ENCODE data around the gene HTT.

HTT gene

GRCh38 chr4:3223956-3224748 lies 149.7 kb downstream of the HTT start:
- no peak for DNase-seq

- no peak for DNase-seq
Measured at GRCh38 chr4:3225071-3225850, 150.8 kb downstream of the HTT start.

- DNase-seq, result no peak
Measured at GRCh38 chr4:3225936-3226335, 151.5 kb downstream of the HTT start.

GRCh38 chr4:3226467-3226866 lies 152.0 kb downstream of the HTT start:
- DNase-seq, result no peak

GRCh38 chr4:3226944-3227343 lies 152.5 kb downstream of the HTT start:
- no peak for DNase-seq

GRCh38 chr4:3227878-3228675 lies 153.6 kb downstream of the HTT start:
- DNase-seq, result no peak

- DNase-seq, result no peak
Measured at GRCh38 chr4:3228881-3229280, 154.4 kb downstream of the HTT start.

- no peak for DNase-seq
Measured at GRCh38 chr4:3229328-3229727, 154.8 kb downstream of the HTT start.

GRCh38 chr4:3229964-3230363 lies 155.5 kb downstream of the HTT start:
- no peak for DNase-seq

- DNase-seq, result no peak
Measured at GRCh38 chr4:3231471-3231870, 157.0 kb downstream of the HTT start.

- no peak for DNase-seq
Measured at GRCh38 chr4:3232001-3232400, 157.5 kb downstream of the HTT start.

GRCh38 chr4:3232871-3233271 lies 158.4 kb downstream of the HTT start:
- no peak for DNase-seq

- no peak for DNase-seq
Measured at GRCh38 chr4:3233391-3234071, 159.1 kb downstream of the HTT start.

GRCh38 chr4:3234171-3235029 lies 159.9 kb downstream of the HTT start:
- no peak for DNase-seq

GRCh38 chr4:3235030-3235345 lies 160.5 kb downstream of the HTT start:
- no peak for DNase-seq

GRCh38 chr4:3235581-3235980 lies 161.1 kb downstream of the HTT start:
- no peak for DNase-seq

- DNase-seq, result no peak
Measured at GRCh38 chr4:3236326-3236878, 161.9 kb downstream of the HTT start.

GRCh38 chr4:3237266-3237665 lies 162.8 kb downstream of the HTT start:
- no peak for DNase-seq

GRCh38 chr4:3237712-3238560 lies 163.5 kb downstream of the HTT start:
- no peak for DNase-seq

GRCh38 chr4:3238721-3239120 lies 164.2 kb downstream of the HTT start:
- DNase-seq, result no peak

- DNase-seq, result no peak
Measured at GRCh38 chr4:3239303-3239702, 164.8 kb downstream of the HTT start.

Data from kidney glomerular epithelial cell (primary cell).